Germinal center (tissue), 1 donor: ENCODE results near the gene TIPIN.
"Not testable (repeated sequence)": the region's sequence is repeated elsewhere in the genome, so short reads cannot be mapped to it uniquely, and the experiment has no call there.

ENCODE experiments used
- DNase-seq: peaks from one replicate; pipeline ENCODE4 v3.0.0; 2012; ENCODE audit warnings: mixed read lengths, low spot score

Gene TIPIN

DNA sequence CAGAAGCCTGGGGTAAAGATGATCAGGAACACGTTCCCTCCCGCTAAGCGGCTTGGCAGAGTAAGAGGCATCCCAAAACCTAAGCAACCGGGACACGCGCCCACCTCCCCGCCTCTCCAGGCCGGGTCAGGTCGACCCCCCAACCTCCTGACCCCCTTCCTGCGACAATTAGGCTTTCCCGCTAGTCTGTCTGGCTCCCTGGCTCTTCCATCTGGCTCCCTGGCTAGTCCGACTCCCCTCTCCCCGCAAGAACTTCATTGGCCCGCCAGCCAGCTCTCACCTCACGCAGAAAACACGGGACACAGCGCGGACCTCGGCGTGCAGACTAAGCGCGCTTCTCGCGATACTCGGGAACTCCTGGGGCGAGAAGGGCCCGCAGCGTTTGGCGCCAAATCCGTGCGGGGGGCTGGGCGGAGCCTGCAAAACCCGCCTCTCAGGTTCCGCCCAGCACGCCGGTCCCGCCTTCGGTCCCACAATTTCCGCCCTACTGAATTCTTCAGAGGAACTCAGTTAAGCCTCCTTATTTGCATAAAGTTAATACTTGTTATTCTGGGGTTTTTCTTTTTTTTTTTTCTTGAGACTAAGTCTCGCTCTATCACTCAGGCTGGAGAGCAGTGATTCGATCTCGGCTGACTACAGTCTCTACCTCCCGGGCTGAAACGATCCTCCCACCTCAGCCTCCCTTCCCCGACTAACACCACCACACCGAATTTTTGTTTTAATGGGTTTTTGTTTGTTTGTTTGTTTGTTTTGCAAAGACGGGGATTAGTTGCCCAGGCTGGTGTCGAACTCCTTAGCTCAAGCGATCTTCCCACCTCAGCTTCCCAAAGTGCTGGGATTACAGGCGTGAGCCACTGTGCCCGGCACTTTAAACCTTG is at the start of gene TIPIN:
TIPIN (minus strand) TSS at position 327 of the 878 bp plus-strand sequence. CDS start 3,738 bp downstream, outside the sequence.
- DNase-seq = peak; percentile 95

- DNase-seq = no peak
Measured at GRCh38 chr15:66405615-66406014, 49.1 kb upstream of the TIPIN start.

GRCh38 chr15:66405007-66405406 is 48.5 kb upstream of the TIPIN start:
- no peak for DNase-seq

GRCh38 chr15:66404532-66404931 is 48.0 kb upstream of the TIPIN start:
- DNase-seq = no peak

DNA sequence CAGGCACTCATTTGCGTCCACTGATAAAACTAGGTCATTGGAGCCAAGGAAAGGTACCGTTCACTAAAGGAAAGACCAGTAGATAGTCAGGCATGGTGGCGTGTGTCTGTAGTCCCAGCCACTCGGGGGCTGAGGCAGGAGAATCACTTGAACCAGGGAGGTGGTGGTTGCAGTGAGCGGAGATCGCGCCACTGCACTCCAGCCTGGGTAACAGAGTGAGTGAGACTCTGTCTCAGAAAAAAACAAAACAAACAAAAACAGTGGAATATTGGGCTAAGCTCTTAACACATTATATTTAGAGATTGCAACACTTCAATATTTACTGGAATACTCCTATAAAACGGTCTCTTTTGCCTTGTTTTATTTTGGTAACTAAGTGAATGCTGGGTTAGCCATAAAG is 47.6 kb upstream of the TIPIN start:
- no peak for DNase-seq

GRCh38 chr15:66403323-66403722 is 46.8 kb upstream of the TIPIN start:
- no peak for DNase-seq

GRCh38 chr15:66402761-66403284 is 46.3 kb upstream of the TIPIN start:
- DNase-seq = no peak

DNA sequence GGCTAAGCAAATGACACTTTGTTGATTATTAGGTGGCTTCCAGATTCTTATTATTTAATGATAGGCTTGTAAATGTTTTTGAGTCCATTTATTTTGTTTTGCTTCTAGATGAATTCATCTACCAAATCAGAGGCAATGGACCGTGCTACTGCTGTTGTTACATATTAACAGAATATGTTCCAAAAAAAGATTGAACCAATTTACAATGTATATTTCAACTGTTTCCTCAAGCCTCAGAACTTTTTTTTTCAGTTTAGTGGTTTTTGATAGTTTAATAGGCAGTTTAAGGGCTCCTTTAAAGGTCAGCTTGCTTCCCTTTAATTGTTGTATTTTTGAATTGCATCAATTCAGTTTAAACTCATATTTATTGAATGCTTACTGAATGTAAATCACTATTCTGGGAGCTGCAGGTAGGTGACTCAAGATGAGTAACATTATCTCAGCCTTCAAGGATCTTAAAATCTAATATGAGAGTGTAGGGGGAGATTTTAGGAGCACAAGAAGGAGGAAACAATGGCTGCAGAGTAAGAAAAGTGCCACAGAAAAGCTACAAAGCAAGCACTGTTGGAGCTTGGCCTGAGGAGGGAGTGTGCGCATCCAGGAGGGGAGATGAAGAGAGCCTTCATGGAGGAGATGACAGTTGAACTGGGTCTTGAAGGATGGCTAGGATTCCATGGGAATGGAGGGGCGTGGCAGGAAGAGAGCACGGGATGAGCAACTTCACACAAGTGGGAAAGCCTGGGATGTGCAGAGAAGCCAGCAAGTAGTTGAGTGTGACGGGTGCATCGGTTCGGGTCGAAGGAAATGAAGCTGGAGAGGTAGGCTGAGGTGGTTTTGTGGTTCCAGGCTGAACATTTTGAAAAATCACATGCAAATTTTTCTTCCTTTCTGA is 44.9 kb upstream of the TIPIN start:
- DNase-seq = no peak

DNA sequence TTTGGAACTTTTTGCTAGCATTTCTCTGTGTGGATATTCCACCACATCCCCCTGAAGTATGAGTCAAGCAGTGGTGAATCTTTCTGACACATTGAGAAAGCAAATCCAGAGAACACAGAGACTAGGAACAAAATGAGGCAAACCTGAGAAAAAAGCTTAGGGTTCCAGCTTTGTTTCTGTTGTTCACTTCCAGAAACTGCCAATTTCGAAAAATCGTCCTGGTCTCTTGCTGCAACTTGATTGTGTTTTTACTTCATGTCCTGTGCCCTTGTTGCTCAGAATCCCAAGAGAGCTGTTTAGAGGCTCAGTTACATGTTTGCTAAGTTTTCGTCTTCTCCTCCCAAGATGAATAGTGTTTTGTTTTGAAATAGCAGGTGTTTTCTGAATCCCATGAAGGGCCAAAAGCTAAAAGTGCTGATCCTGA is 43.9 kb upstream of the TIPIN start:
- no peak for DNase-seq

- no peak for DNase-seq
Measured at GRCh38 chr15:66399276-66399675, 42.8 kb upstream of the TIPIN start.

GRCh38 chr15:66394915-66395314 is 38.4 kb upstream of the TIPIN start:
- no peak for DNase-seq

DNA sequence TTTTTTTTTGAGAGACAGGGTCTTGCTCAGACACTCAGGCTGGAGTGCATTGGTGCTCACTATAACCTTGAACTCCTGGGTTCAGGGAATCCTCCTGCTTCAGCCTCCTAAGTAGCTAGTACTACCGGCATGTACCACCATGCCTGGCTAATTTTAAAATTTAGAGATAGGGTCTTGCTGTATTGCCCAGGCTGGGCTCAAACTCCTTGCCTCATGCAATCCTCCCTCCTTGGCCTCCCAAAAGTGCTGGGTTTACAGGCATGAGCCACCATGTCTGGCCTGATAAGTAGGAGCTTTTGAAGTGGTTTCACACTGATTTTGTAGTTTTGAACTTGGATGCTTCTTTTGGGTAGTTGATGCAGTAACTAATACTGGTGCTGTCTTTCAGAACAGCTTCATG is 38.0 kb upstream of the TIPIN start:
- DNase-seq = no peak

DNA sequence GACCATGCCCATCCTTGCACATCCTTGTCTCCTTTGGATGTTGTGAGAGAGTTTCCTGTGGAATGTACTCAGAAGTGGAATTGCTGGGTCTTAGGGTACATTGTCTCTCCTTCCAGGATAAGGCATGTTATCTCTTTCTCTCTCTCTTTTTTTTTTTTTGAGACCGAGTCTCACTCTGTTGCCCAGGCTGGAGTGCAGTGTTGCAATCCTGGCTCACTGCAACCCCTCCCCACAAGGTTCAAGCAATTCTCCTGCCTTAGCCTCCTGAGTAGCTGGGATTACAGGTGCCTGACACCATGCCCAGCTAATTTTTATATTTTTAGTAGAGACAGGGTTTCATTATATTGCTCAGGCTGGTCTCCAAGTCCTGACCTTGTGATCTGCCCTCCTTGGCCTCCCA is 36.6 kb upstream of the TIPIN start:
- not testable (repeated sequence) for DNase-seq

GRCh38 chr15:66390678-66391077 is 34.2 kb upstream of the TIPIN start:
- peak; percentile 47 for DNase-seq

DNA sequence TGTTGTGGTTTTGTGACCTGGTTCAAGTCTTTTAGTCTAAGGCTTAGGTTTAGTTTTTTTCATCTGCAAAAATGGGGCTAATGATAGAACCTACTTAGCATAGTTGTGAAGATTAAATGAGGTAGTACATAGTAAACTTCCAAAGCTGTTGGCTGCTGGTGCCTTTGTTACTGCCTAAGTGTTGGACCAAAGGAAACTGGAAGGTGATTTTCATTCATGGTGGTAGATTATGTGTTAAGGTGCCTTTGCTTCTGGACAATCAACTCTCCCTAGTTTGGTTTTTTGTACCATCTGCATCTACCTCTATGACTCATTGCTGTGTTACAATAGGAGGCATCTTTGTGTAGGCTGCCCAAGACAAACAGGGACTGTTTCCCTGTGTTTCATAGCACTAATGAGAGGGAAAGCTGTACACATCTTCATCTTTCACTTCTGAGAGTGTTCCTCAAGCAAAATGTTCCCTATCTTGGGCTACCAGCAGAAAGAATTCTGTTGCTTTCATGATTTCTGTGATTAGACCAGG is 33.4 kb upstream of the TIPIN start:
- no peak for DNase-seq

- DNase-seq = no peak
Measured at GRCh38 chr15:66389098-66389858, 32.8 kb upstream of the TIPIN start.

DNA sequence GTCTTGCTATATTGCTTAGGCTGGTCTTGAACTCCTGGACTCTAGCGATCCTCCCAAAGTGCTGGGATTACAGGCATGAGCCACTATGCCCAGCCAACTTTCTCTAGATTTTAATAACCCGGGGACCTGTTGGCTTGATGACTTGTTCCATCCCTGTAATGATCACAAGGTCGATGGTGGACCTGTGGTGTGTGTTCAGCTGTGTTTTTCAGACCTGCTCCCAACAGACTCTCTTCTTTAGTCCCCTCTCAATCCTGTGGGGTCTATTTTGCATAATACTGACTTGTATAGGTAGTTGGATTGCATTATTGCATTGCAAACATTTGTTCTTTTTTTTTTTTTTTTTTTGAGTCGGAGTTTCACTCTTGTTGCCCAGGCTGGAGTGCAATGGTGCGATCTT is 32.1 kb upstream of the TIPIN start:
- DNase-seq = no peak

DNA sequence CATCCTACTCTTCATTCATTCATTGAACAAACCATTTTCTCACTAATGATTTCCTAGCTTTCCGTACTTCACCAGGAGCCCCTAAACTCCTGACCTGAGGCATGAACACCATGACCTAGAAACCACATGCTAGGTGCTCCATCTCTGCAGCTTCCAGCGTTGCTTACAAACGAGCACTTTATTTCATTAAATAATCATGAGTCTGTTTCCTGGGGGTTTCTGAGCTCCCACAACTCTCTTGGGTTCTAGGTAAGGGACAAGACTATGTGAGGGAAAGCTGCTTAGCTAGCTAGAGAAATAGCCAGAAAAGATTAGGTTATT is 31.5 kb upstream of the TIPIN start:
- DNase-seq = no peak

GRCh38 chr15:66387163-66388042 is 30.9 kb upstream of the TIPIN start:
- peak; percentile 49 for DNase-seq

DNA sequence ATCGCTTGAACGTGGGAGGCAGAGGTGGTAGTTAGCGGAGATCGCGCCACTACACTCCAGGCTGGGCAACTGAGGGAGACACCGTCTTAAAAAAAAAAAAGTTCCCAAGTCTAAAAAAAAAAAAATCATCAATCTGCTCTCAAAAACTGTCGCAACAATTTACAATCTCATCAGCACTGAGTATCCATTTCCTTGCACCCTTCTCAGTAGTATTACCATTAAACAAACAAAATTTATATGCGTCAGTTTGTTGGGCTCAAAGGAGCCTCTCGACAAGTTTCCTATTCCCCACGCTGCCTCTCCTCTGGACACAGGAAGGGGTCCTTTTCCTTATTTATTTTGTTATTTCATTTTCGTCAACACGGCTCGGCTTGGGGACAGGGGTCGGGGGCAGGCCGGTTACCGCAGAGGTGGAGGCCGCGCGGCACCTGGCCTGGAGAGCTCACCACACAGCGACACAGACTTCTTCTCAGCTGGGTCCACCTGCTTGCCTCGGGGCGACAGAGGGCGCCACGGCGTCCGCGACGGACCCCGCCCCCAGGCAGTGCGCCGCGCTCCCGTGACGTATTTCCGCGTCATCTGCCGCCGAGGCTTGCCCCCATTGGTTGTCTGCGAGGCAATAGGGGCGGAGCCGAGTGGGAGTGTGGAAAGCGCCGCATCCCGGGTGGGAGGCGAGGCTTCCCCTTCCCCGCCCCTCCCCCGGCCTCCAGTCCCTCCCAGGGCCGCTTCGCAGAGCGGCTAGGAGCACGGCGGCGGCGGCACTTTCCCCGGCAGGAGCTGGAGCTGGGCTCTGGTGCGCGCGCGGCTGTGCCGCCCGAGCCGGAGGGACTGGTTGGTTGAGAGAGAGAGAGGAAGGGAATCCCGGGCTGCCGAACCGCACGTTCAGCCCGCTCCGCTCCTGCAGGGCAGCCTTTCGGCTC is 30.0 kb upstream of the TIPIN start, which contains the start of gene MAP2K1:
MAP2K1 (plus strand) TSS at position 709 of the 920 bp plus-strand sequence. CDS start 436 bp downstream, outside the sequence.
- peak; percentile 95 for DNase-seq
